CD4-positive, alpha-beta T cell treated with Interleukin-21 for 1 hour (primary cell): ENCODE measurements around the gene CDKN1B.
A peak's percentile ranks its signal among the peaks of the same experiment; 100 is the strongest.

Source experiments
- DNase-seq: peaks from one replicate; pipeline ENCODE4 v3.0.0-alpha.2; 2020

Gene CDKN1B

DNA sequence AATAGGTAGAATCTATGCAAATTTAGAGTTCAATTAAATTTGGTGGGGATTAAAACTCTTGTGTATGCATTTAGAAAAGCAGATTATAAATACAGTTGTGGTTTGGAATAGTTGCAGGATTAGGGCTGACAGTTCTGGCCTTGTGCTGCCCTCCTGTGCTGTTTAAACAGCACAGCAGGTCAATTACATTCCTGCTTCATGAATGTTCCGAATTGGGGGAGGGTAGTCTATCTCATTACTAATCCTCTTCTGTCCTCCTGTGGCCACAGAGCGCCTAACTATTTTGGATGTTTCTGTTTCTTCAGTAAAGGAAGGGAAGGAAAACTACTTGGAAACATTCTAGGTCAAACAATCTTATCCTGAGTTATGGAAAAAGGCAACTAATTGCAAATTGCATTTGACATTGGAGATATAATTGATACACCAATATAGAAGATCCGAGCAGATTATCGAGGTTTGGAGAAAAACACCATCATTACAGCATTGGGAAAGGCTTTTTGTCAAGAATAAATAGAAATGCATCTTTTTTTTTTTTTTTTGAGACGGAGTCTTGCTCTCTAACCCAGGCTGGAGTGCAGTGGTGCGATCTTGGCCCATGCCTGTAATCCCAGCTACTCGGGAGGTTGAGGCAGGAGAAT is 12.5 kb upstream of the CDKN1B start:
- DNase-seq = peak; percentile 69

DNA sequence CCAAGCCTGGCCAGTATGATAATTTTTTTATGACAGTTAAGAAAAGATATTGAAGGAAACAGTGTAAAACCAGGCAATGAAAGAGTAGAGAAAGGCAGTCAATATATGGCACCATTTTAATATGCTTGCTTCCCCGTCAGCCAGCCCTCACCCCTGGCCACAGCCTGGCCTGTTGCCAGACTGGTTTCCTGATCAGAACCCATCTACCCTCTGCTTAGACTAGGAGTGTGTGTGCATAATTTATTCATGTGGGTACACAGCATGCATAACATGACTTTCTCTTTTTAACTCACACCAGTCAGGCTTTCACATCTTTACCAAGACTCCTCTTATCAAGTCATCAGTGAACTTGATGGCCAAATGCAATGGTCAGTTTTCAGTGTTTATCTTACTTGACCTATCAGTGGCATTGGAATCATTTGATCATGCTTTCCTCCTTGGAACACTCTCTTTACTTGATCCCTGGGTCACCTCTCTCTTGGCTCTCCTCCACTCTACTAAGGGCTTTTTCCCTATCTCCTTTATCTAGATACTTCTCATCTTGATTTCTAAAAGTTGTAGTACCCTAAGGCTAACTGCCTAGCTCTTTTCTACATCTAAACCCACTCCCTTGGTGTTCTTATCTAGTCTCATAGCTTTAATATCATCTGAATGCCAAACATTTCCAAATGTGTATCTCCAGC is 11.2 kb upstream of the CDKN1B start:
- peak; percentile 80 for DNase-seq

- DNase-seq = no peak
Measured at GRCh38 chr12:12713932-12714275, 3.3 kb upstream of the CDKN1B start.

DNA sequence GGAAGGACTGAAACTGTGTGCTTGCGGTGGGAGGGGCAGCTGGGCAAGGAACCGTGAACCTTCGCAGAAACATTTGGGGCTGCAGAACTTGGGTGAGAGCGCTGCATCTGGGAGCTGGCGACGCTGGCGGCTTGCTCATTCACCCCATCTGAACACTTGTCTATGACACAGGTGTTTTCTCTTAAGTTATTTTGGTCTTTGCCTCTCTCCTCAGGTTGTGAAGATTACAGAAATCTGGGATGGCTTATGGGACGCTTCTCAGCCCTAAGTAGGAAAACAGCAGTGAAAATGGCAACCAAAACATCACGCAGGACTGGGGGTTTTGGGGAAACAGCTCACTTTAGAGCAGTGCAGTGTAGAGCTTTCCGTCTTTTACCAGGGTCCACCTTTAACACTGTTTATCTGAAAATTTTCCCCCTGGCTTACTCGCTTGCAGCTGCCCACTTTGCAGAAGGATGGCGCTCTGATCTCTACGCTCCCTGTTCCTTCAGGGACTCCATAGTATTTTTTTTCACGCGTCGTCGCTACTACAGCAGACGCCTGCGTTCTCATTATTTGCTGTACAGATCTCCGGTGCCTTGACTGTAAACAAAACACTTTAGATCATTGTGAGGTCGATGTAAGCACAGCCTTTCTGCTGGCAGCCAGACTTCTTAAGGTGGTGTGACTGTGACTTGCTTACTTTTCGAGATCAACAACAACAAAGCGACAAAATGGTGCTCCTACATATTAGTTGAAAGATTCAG is 2.7 kb upstream of the CDKN1B start:
- DNase-seq = peak; percentile 85

GRCh38 chr12:12715128-12715458 is 2.1 kb upstream of the CDKN1B start:
- DNase-seq = no peak

GRCh38 chr12:12715459-12716150 is 1.6 kb upstream of the CDKN1B start:
- DNase-seq = peak; percentile 62

DNA sequence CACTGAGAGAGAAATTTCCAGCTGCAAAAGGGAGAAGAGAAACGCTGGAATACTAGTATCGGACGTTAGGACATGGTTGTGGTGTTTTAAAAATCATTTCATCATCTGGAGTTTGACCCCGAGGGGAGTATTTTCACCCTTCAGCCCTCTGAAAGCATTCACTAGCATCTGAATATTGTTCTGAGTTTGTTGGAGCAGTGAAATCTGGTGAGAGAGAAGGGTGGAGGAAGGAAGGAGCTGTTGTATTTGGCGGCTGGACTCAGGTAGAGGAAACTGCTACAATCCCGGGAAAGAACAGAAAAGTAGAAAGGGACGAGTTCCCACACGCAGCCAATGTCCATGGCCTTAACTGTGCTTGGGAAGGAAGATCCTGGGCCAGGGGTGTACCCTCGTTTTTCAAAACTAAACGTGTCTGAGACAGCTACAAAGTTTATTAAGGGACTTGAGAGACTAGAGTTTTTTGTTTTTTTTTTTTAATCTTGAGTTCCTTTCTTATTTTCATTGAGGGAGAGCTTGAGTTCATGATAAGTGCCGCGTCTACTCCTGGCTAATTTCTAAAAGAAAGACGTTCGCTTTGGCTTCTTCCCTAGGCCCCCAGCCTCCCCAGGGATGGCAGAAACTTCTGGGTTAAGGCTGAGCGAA is 896 bp upstream of the CDKN1B start:
- DNase-seq = peak; percentile 27

GRCh38 chr12:12717586-12718380 is 615 bp downstream of the CDKN1B start:
- peak; percentile 37 for DNase-seq

GRCh38 chr12:12718381-12718759 is 1.2 kb downstream of the CDKN1B start:
- peak; percentile 28 for DNase-seq

GRCh38 chr12:12718853-12719252 is 1.7 kb downstream of the CDKN1B start:
- peak; percentile 41 for DNase-seq

DNA sequence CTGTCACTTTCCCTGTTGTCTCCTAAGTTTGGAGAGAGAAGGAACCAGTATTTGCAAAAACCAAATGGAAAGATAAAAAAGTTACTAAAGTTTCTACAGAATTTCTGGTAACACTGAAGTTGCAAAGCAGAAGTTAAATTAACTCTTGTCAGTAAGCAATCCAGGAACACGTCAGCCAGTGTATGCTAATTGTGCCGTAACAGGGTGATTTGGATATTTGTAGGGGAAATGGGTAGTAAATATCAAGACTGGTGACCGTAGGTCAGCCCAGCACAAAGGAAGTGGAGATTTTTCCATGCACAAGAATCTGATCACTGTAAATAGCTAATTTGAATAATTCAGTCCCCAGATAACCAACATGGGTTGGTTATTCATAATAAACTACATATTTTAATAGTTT is 2.3 kb downstream of the CDKN1B start:
- peak; percentile 42 for DNase-seq

DNA sequence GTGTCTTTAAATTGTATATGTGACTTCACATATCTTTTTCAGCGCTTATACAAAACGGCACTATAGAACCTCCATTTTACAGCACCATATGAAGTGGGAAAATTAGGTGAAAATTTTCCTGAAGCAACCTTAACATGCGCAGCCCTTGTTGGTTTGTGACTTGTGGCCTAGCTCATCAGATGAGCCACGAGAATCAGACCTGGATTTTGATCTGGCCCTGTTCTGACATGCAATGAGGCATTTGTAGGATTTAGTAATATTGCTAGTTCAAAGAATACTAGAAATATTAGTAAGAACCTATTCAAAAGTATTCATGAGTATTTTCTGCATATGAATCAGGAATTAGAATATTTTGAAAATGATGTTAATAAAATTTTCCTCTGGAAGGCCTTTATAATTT is 2.9 kb downstream of the CDKN1B start:
- DNase-seq = peak; percentile 25

- DNase-seq = peak; percentile 35
Measured at GRCh38 chr12:12720672-12721161, 3.5 kb downstream of the CDKN1B start.

DNA sequence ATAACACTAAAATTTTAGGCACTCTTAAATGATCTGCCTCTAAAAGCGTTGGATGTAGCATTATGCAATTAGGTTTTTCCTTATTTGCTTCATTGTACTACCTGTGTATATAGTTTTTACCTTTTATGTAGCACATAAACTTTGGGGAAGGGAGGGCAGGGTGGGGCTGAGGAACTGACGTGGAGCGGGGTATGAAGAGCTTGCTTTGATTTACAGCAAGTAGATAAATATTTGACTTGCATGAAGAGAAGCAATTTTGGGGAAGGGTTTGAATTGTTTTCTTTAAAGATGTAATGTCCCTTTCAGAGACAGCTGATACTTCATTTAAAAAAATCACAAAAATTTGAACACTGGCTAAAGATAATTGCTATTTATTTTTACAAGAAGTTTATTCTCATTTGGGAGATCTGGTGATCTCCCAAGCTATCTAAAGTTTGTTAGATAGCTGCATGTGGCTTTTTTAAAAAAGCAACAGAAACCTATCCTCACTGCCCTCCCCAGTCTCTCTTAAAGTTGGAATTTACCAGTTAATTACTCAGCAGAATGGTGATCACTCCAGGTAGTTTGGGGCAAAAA is 4.1 kb downstream of the CDKN1B start:
- DNase-seq = peak; percentile 65

DNA sequence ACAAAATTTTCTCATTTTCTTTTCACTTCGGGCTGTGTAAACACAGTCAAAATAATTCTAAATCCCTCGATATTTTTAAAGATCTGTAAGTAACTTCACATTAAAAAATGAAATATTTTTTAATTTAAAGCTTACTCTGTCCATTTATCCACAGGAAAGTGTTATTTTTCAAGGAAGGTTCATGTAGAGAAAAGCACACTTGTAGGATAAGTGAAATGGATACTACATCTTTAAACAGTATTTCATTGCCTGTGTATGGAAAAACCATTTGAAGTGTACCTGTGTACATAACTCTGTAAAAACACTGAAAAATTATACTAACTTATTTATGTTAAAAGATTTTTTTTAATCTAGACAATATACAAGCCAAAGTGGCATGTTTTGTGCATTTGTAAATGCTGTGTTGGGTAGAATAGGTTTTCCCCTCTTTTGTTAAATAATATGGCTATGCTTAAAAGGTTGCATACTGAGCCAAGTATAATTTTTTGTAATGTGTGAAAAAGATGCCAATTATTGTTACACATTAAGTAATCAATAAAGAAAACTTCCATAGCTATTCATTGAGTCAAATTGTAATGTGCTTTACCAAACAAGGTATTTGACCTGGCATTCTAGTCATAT is 4.8 kb downstream of the CDKN1B start:
- no peak for DNase-seq

- DNase-seq = peak; percentile 58
Measured at GRCh38 chr12:12722435-12723148, 5.4 kb downstream of the CDKN1B start.

DNA sequence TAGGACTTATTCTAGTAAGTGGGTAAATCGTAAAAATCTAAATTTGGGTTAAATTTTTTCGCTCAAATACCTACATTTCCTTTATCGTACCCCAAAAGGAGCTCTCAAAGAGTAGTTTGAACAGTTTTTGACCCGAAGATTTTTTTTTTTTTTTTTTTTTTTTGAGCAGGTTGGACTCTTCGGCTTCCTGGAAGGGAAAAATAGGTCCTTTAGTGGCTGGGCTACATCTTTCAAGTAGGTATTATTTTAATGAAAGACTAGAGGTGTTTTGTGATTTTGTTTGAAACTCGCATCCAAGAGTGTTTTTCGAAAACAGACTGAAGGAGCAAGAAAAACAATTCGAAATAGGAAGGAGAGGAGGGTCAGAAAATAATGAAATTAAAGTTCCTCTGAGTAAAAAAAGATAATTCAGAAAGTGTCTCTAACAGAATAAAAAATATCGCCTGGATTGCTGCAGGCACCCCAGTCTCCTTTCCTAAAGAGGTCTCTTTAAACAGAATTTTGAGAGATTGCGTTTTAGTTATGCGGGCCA is 6.0 kb downstream of the CDKN1B start:
- DNase-seq = peak; percentile 56

DNA sequence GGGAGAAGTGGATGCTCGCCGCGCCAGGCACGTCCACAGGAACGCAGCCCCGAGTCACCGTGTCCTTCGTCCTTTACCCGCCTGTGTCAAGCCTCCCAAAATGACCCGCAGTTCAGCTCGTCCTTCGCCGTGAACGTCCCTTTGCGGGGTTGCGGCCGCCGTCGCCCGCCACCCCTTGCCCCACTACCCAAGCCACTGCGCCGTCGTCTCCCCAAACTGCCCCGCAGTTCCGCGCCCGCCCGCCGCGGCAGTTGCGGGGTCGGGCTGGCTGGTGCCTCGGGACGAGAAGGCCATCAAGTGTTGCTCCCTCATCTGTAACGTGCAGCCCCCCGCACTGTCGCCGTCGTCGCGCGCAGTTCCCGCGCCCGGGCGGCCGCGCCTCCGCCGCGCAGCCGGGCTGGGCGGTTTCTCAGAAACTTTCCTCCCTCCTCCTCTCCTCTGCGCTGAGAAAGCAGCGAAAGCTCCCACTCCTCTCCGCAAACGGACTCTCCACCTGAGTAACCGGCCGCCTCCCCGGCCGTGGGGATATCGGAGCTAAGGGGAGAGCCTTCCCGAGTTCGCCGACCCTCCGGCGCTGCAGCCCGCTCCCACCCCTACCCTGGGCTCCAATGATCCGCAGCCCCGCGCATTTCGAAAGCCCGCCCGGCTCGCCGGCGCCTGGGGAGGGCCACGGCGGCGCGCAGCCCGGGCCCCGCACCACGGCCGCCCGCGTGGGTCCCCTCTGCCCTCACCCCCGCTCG is 6.7 kb downstream of the CDKN1B start:
- DNase-seq = peak; percentile 54

- no peak for DNase-seq
Measured at GRCh38 chr12:12724421-12725085, 7.4 kb downstream of the CDKN1B start.
